GM06990 (cell line): ENCODE results near the gene APOL3.
"Not testable (repeated sequence)": the region's sequence is repeated elsewhere in the genome, so short reads cannot be mapped to it uniquely, and the experiment has no call there.

ENCODE experiments used
- DNase-seq: peaks from one replicate; pipeline ENCODE4 v3.0.0-alpha.2; 2011; ENCODE audit not compliant: insufficient read length; ENCODE audit errors: extremely low read depth
- H3K27me3 ChIP-seq: replicated peaks from 2 replicates; pipeline ENCODE4 v1.6.0; 2011; ENCODE audit warnings: low read length; ENCODE audit not compliant: control insufficient read depth, insufficient read depth
- H3K36me3 ChIP-seq: 2 replicates; pipeline ENCODE4 v1.5.1; 2011; ENCODE audit warnings: low read length; ENCODE audit not compliant: control insufficient read depth, insufficient read depth
- H3K4me3 ChIP-seq: replicated peaks from 2 replicates; pipeline ENCODE4 v1.5.1; 2011; ENCODE audit warnings: low read depth, mild to moderate bottlenecking, control low read depth, low read length
- TF ChIP-seq, protein P1 (sequence below): IDR thresholded peaks from 2 replicates; pipeline ENCODE4 v1.5.1; 2011; ENCODE audit warnings: low read length, control low read depth, mild to moderate bottlenecking, inconsistent platforms; ENCODE audit not compliant: insufficient read depth, poor library complexity, severe bottlenecking

APOL3 gene

DNA sequence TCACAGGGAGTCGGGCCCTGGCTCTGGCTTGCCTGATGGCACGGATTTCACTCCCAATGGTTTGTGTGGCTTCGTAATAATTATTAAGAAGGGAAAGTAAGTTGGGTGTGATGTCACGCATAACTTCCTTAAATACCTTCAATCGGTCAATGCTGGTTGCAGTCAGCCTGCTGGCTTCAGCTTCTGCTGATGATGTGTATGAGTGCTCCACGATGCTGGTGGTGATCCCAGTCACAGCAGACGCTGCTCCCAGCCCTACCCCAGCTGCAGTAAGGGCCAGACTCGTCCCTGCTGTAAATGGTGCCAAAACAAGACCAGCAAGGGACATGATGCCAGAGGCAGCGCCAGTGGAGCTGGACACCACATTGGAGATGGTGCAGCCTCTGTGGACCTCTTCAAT lies 19.1 kb downstream of the APOL3 start:
- no peak for DNase-seq
- TF ChIP-seq, protein P1, sequence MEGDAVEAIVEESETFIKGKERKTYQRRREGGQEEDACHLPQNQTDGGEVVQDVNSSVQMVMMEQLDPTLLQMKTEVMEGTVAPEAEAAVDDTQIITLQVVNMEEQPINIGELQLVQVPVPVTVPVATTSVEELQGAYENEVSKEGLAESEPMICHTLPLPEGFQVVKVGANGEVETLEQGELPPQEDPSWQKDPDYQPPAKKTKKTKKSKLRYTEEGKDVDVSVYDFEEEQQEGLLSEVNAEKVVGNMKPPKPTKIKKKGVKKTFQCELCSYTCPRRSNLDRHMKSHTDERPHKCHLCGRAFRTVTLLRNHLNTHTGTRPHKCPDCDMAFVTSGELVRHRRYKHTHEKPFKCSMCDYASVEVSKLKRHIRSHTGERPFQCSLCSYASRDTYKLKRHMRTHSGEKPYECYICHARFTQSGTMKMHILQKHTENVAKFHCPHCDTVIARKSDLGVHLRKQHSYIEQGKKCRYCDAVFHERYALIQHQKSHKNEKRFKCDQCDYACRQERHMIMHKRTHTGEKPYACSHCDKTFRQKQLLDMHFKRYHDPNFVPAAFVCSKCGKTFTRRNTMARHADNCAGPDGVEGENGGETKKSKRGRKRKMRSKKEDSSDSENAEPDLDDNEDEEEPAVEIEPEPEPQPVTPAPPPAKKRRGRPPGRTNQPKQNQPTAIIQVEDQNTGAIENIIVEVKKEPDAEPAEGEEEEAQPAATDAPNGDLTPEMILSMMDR = no peak
- Histone ChIP-seq H3K36me3 (peaks cover 8% of the 10 kb centered on the region), H3K27me3 (no peaks in the 10 kb centered on the region; the same call in 1 of the 2 replicates), H3K4me3 (no peak overlapping the region)

DNA sequence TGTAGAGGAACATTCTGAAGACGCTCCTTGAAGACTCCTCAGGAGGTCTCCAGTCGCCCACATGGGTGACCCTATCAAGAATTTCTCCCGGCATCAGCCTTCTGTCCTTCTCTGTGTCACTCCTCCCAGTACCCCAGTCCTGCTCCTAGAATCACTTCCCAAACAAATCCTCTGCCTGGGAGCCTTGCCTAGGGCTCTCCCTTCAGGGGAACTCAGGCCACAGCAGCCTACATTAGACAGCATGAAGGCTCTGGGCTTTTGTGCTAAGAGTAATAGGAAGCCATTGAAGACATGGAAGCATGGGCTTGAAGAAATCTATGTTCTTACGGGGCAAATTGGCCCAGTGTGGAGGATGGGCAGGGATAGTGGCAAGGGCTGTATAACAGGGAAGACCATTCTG lies 21.8 kb downstream of the APOL3 start:
- not testable (repeated sequence) for H3K27me3 ChIP-seq

GRCh38 chr22:36136988-36137387 lies 23.6 kb downstream of the APOL3 start:
- no peak for DNase-seq
- TF ChIP-seq, protein P1 = no peak
- Histone ChIP-seq H3K4me3 (no peak overlapping the region), H3K27me3 (no peaks in the 10 kb centered on the region; the same call in 1 of the 2 replicates), H3K36me3 (peaks cover 6% of the 10 kb centered on the region)

More for the DNA sequence above, 21.8 kb downstream of the APOL3 start:
- not testable (repeated sequence) for H3K36me3 ChIP-seq, H3K4me3 ChIP-seq, DNase-seq

GRCh38 chr22:36136475-36136874 lies 24.1 kb downstream of the APOL3 start:
- H3K27me3 ChIP-seq = no peaks in the 10 kb centered on the region; the same call in 1 of the 2 replicates
- TF ChIP-seq, protein P1 = no peak
- DNase-seq = no peak

GRCh38 chr22:36135306-36135980 lies 25.1 kb downstream of the APOL3 start:
- TF ChIP-seq, protein P1 = no peak
- Histone ChIP-seq H3K4me3 (no peak overlapping the region), H3K36me3 (no peaks in the 10 kb centered on the region; the same call in 1 of the 2 replicates), H3K27me3 (no peaks in the 10 kb centered on the region; the same call in none of the 2 replicates)
- no peak for DNase-seq

More at GRCh38 chr22:36136475-36136874, 24.1 kb downstream of the APOL3 start:
- Histone ChIP-seq H3K4me3 (no peak overlapping the region), H3K36me3 (peaks cover 4% of the 10 kb centered on the region)

GRCh38 chr22:36134182-36134581 lies 26.4 kb downstream of the APOL3 start:
- Histone ChIP-seq H3K36me3 (no peaks in the 10 kb centered on the region), H3K27me3 (no peaks in the 10 kb centered on the region; the same call in none of the 2 replicates), H3K4me3 (no peak overlapping the region)
- DNase-seq = no peak
- TF ChIP-seq, protein P1 = no peak
